ENCODE measurements around the gene DNAH5. TPM values are rescaled to one million over a fixed set of nuclear protein-coding genes. Genes with fewer than 3 reads are reported as not detected.

Gene DNAH5
- total RNA-seq, 2 experiments from 2014 or later: not detected

- POLR2A ChIA-PET: no interaction called here
- CTCF ChIA-PET: no interaction called here
Measured at GRCh38 chr5:13945271-13945670, 783 bp upstream of the DNAH5 start.

- CTCF ChIA-PET: no interaction called here
Measured at GRCh38 chr5:13943676-13944075, 812 bp downstream of the DNAH5 start.

GRCh38 chr5:13941468-13941867 lies 3.0 kb downstream of the DNAH5 start:
- ChIA-PET POLR2A (no interaction called here), CTCF (no interaction called here)

More at GRCh38 chr5:13943676-13944075, 812 bp downstream of the DNAH5 start:
- POLR2A ChIA-PET: no interaction called here

GRCh38 chr5:13939638-13940037 lies 4.8 kb downstream of the DNAH5 start:
- ChIA-PET POLR2A (no interaction called here), CTCF (no interaction called here)

GRCh38 chr5:13934921-13935320 lies 9.6 kb downstream of the DNAH5 start:
- POLR2A ChIA-PET: no interaction called here
- CTCF ChIA-PET: no interaction called here

GRCh38 chr5:13934125-13934524 lies 10.4 kb downstream of the DNAH5 start:
- ChIA-PET CTCF (no interaction called here), POLR2A (no interaction called here)

- CTCF ChIA-PET: no interaction called here
- POLR2A ChIA-PET: no interaction called here
Measured at GRCh38 chr5:13932561-13932960, 11.9 kb downstream of the DNAH5 start.

GRCh38 chr5:13932011-13932410 lies 12.5 kb downstream of the DNAH5 start:
- POLR2A ChIA-PET: no interaction called here
- CTCF ChIA-PET: no interaction called here

GRCh38 chr5:13930541-13931171 lies 13.8 kb downstream of the DNAH5 start:
- ChIA-PET CTCF (no interaction called here), POLR2A (no interaction called here)

- ChIA-PET POLR2A (no interaction called here), CTCF (no interaction called here)
Measured at GRCh38 chr5:13926731-13927130, 17.8 kb downstream of the DNAH5 start.

- ChIA-PET CTCF (no interaction called here), POLR2A (no interaction called here)
Measured at GRCh38 chr5:13921578-13921977, 22.9 kb downstream of the DNAH5 start.

GRCh38 chr5:13919786-13920185 lies 24.7 kb downstream of the DNAH5 start:
- POLR2A ChIA-PET: no interaction called here
- CTCF ChIA-PET: no interaction called here

- ChIA-PET CTCF (no interaction called here), POLR2A (no interaction called here)
Measured at GRCh38 chr5:13919087-13919486, 25.4 kb downstream of the DNAH5 start.

- CTCF ChIA-PET: interaction anchor here (1.0 kb wide), 1 partner anchor 10 kb away, joined by 3 read pairs; no protein-coding TSS in a partner anchor
Measured at GRCh38 chr5:13917061-13917460, 27.4 kb downstream of the DNAH5 start.

GRCh38 chr5:13913962-13914361 lies 30.5 kb downstream of the DNAH5 start:
- ChIA-PET CTCF (no interaction called here), POLR2A (no interaction called here)

More at GRCh38 chr5:13917061-13917460, 27.4 kb downstream of the DNAH5 start:
- POLR2A ChIA-PET: no interaction called here

- POLR2A ChIA-PET: no interaction called here
- CTCF ChIA-PET: no interaction called here
Measured at GRCh38 chr5:13910637-13911288, 33.7 kb downstream of the DNAH5 start.

- CTCF ChIA-PET: no interaction called here
- POLR2A ChIA-PET: no interaction called here
Measured at GRCh38 chr5:13910201-13910600, 34.3 kb downstream of the DNAH5 start.

- CTCF ChIA-PET: no interaction called here
Measured at GRCh38 chr5:13909271-13909670, 35.2 kb downstream of the DNAH5 start.

GRCh38 chr5:13898569-13898968 lies 45.9 kb downstream of the DNAH5 start:
- CTCF ChIA-PET: no interaction called here

More at GRCh38 chr5:13909271-13909670, 35.2 kb downstream of the DNAH5 start:
- POLR2A ChIA-PET: no interaction called here

GRCh38 chr5:13878357-13878756 lies 66.1 kb downstream of the DNAH5 start:
- POLR2A ChIA-PET: no interaction called here
- CTCF ChIA-PET: no interaction called here

More at GRCh38 chr5:13898569-13898968, 45.9 kb downstream of the DNAH5 start:
- POLR2A ChIA-PET: no interaction called here

- POLR2A ChIA-PET: no interaction called here
- CTCF ChIA-PET: no interaction called here
Measured at GRCh38 chr5:13866792-13867191, 77.7 kb downstream of the DNAH5 start.

- ChIA-PET POLR2A (no interaction called here), CTCF (no interaction called here)
Measured at GRCh38 chr5:13865312-13865711, 79.2 kb downstream of the DNAH5 start.

All from activated CD8-positive, alpha-beta memory T cell treated with anti-CD3 and anti-CD28 coated beads for 36 hours (primary cell).